GM20000 (cell line): ENCODE data around the gene BABAM1.

Source experiments
- DNase-seq: peaks from one replicate; pipeline ENCODE4 v3.0.0; 2012; ENCODE audit warnings: low spot score
- TF ChIP-seq, protein P1 (sequence below): IDR thresholded peaks from 2 replicates; pipeline ENCODE4 v1.5.1; 2012; ENCODE audit warnings: mild to moderate bottlenecking, control low read depth; ENCODE audit errors: extremely low read depth, missing control alignments

The BABAM1 gene

DNA sequence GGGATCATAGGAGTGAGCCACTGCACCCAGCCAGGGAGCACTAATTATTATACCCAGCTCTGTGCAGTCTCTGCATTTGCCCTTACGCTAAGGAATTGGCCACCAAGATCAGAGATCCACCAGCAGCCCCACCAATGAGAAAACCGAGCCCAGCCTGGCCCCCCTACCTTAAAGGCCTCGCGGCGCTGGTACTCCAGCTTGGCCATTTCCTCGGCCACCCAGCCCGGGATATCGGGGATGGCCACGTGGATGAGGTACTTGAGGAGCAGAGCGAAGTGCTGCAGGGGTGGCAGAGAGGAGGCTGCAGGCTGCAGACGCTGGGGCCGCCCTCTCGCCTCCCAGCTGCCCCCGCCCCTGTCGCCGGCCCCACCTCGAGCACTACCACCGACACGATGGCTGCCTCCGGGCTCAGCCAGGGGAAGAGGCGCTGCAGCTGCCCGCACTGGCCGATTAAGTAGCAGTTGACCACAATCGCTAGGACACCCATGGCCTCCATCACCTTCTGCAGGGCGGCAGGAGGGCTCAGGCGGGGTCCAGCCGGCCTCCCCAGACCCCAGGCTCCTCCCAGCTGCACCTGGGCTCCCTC lies 59.9 kb downstream of the BABAM1 start:
- TF ChIP-seq, protein P1, sequence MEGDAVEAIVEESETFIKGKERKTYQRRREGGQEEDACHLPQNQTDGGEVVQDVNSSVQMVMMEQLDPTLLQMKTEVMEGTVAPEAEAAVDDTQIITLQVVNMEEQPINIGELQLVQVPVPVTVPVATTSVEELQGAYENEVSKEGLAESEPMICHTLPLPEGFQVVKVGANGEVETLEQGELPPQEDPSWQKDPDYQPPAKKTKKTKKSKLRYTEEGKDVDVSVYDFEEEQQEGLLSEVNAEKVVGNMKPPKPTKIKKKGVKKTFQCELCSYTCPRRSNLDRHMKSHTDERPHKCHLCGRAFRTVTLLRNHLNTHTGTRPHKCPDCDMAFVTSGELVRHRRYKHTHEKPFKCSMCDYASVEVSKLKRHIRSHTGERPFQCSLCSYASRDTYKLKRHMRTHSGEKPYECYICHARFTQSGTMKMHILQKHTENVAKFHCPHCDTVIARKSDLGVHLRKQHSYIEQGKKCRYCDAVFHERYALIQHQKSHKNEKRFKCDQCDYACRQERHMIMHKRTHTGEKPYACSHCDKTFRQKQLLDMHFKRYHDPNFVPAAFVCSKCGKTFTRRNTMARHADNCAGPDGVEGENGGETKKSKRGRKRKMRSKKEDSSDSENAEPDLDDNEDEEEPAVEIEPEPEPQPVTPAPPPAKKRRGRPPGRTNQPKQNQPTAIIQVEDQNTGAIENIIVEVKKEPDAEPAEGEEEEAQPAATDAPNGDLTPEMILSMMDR, result no peak
- peak; percentile 37 for DNase-seq

DNA sequence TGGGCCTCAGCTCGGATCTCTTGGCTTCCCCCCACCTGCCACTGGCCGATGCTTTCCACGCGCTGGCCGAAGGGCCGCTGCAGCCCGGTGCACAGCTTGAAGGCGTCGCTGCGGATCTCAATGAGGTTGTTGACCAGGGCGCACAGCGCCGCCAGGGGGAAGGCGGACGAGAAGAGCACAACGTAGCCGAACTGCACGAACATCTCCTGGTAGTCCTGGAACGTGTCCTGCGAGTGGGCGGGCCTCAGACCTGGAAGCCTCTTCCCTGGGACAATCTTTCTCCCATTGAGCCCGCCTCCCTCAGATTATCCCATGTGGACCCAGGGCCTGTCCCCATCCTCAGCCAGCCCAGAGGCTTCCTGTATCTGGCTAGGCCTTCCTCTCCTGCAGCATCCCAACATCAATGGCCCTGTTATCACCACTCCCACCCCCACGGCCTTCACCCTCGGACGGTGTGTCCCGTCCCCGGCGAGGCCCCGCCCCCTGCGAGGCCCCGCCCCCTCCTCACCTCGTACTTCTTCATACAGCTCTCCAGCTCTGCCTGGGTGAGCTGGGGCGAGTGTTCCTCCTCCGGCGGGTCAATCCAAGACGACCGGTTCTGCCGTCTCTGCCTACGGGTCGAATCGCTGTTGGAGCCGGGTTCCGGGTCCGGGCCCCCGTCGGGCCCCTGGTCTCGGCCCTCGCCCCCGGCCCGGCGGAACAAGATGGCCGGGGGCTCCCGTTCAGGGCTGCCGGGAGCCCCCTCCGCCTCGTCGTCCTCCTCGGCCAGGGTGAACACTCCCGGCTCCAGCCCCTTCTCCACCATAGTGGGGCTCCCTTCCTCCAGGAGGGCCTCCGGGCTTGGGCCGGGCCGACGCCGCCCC lies 60.6 kb downstream of the BABAM1 start:
- peak; percentile 91 for DNase-seq

More for the DNA sequence above, 60.6 kb downstream of the BABAM1 start:
- TF ChIP-seq, protein P1, result no peak
